CD14-positive monocyte (primary cell): Measurements from ENCODE around the gene SHD. TPM values are rescaled to one million over a fixed set of nuclear protein-coding genes. Genes with fewer than 3 reads are reported as not detected.

Experiments
- DNase-seq, 3 donors: peaks; one replicate each; pipeline ENCODE4 v3.0.0-alpha.2; 2011 to 2022
- H2AFZ ChIP-seq: 2 replicates; pipeline ENCODE4 v1.6.0; 2012; ENCODE audit warnings: mild to moderate bottlenecking, low read depth, low read length, inconsistent platforms; ENCODE audit not compliant: insufficient read depth, poor library complexity, severe bottlenecking
- H3K27ac ChIP-seq, 2 donors: 1 replicate in 1 of 2; 2 replicates in 1 of 2; pipeline ENCODE4 v1.5.1; 2012 to 2013; ENCODE audit warnings: low read length in 2 of 2, control low read depth in 1 of 2, inconsistent platforms in 1 of 2, low read depth in 1 of 2, mild to moderate bottlenecking in 1 of 2
- H3K27me3 ChIP-seq, 2 donors: one replicate each; pipeline versions ENCODE4 v1.6.0 to v1.6.1; 2011 to 2013; ENCODE audit warnings: low read length in 2 of 2; ENCODE audit not compliant: control insufficient read depth in 2 of 2, insufficient read depth in 2 of 2
- H3K36me3 ChIP-seq, 2 donors: replicated peaks in 1 of 2; 1 replicate in 1 of 2; 2 replicates in 1 of 2; pipeline versions ENCODE4 v1.5.1 to v1.6.1; 2012 to 2013; ENCODE audit warnings: low read length in 2 of 2, control low read depth in 1 of 2, inconsistent platforms in 1 of 2, mild to moderate bottlenecking in 1 of 2; ENCODE audit not compliant: insufficient read depth in 2 of 2, control insufficient read depth in 1 of 2
- H3K4me1 ChIP-seq, 2 donors: 1 replicate in 1 of 2; 2 replicates in 1 of 2; pipeline versions ENCODE4 v1.5.1 to v1.6.1; 2012 to 2013; ENCODE audit warnings: low read length in 2 of 2, control low read depth in 1 of 2, inconsistent platforms in 1 of 2, mild to moderate bottlenecking in 1 of 2, moderate library complexity in 1 of 2; ENCODE audit not compliant: insufficient read depth in 2 of 2, control insufficient read depth in 1 of 2
- H3K4me2 ChIP-seq: replicated peaks from 2 replicates; pipeline ENCODE3; 2012; ENCODE audit warnings: low read length, moderate library complexity, mild to moderate bottlenecking; ENCODE audit not compliant: poor library complexity, severe bottlenecking; ENCODE audit errors: extremely low read depth
- H3K4me3 ChIP-seq, 3 experiments: fragments of 200-600 bp in 1 of 3; sonication (generic) in 1 of 3; replicated peaks in 1 of 3; 1 replicate in 2 of 3; 2 replicates in 1 of 3; pipeline ENCODE4 v1.5.1; 2011 to 2013; ENCODE audit warnings: low read length in 3 of 3, mild to moderate bottlenecking in 3 of 3, control low read depth in 2 of 3, low read depth in 2 of 3, inconsistent platforms in 1 of 3, moderate library complexity in 1 of 3
- H3K79me2 ChIP-seq: 2 replicates; pipeline ENCODE4 v1.6.0; 2012; ENCODE audit warnings: mild to moderate bottlenecking, control low read depth, inconsistent platforms, low read length, moderate library complexity; ENCODE audit not compliant: insufficient read depth
- H3K9ac ChIP-seq: 2 replicates; pipeline ENCODE4 v1.6.0; 2017; ENCODE audit warnings: low read length, mild to moderate bottlenecking; ENCODE audit not compliant: insufficient read depth, poor library complexity, severe bottlenecking
- H3K9me3 ChIP-seq, 2 donors: replicated peaks in 1 of 2; 1 replicate in 1 of 2; 2 replicates in 1 of 2; pipeline versions ENCODE4 v1.5.1 to v1.6.1; 2012 to 2013; ENCODE audit warnings: low read length in 2 of 2, control low read depth in 1 of 2; ENCODE audit not compliant: control insufficient read depth in 1 of 2, insufficient read depth in 1 of 2
- H4K20me1 ChIP-seq: 2 replicates; pipeline ENCODE4 v1.6.0; 2012; ENCODE audit warnings: mild to moderate bottlenecking, low read length, control low read depth, moderate library complexity; ENCODE audit not compliant: insufficient read depth
- H3K27ac Mint-ChIP-seq, 7 donors: one replicate each; pipeline ENCODE4 v1.8.0; 2020; ENCODE audit warnings: mild to moderate bottlenecking in 7 of 7, mixed read lengths in 7 of 7, moderate library complexity in 6 of 7, inconsistent platforms in 2 of 7
- H3K27me3 Mint-ChIP-seq, 3 donors: one replicate each; pipeline ENCODE4 v1.8.0; 2021 to 2022; ENCODE audit warnings: low read depth in 3 of 3, mild to moderate bottlenecking in 3 of 3, mixed read lengths in 3 of 3, moderate library complexity in 3 of 3, inconsistent platforms in 1 of 3
- H3K36me3 Mint-ChIP-seq, 2 donors: one replicate each; pipeline ENCODE4 v1.8.0; 2020; ENCODE audit warnings: mixed read lengths in 2 of 2, inconsistent platforms in 1 of 2, mild to moderate bottlenecking in 1 of 2
- H3K4me1 Mint-ChIP-seq: one replicate; pipeline ENCODE4 v1.8.0; 2020; ENCODE audit warnings: mild to moderate bottlenecking, mixed read lengths
- H3K4me3 Mint-ChIP-seq, 2 donors: one replicate each; pipeline ENCODE4 v1.8.0; 2020; ENCODE audit warnings: mild to moderate bottlenecking in 2 of 2, mixed read lengths in 2 of 2, moderate library complexity in 1 of 2
- H3K9me3 Mint-ChIP-seq, 7 donors: one replicate each; pipeline ENCODE4 v1.8.0; 2020 to 2022; ENCODE audit warnings: mixed read lengths in 7 of 7, mild to moderate bottlenecking in 6 of 7, moderate library complexity in 6 of 7, inconsistent platforms in 2 of 7
- WGBS: methylation state at CpG from one replicate; pipeline ENCODE4 v1.1.5; 2013; ENCODE audit warnings: missing lambda C conversion rate; ENCODE audit not compliant: insufficient coverage; 5-methylcytosine and 5-hydroxymethylcytosine counted together
- intact Hi-C, 2 donors: fragments of 100-400 bp; cut with micrococcal nuclease; formaldehyde crosslinking; loops; one replicate each; pipeline versions ENCODE4 v1.15.0 to v1.15.1; 2023
- polyA plus RNA-seq, 3 donors: library from polyadenylated mRNA; depleted of rRNA in 1 of 3; unstranded in 2 of 3; stranded (reverse) in 1 of 3; fragments of 300-500 nt in 2 of 3; fragments of >200 nt in 1 of 3; fragmentation: Illumina TruSeq in 2 of 3; gene quantifications; 1 replicate in 2 of 3; 2 replicates in 1 of 3; pipeline ENCODE4 v1.2.3, GENCODE V29; 2012 to 2021
- TF ChIP-seq, protein P1 (sequence below): fragments of 200-600 bp; IDR thresholded peaks from one replicate; pipeline ENCODE4 v1.8.0; 2022; ENCODE audit warnings: antibody characterized with exemption, mild to moderate bottlenecking

The SHD gene
- polyA plus RNA-seq, 3 donors: not detected

GRCh38 chr19:4316956-4317355, 37.9 kb downstream of the SHD start:
- Mint-ChIP-seq H3K4me1 (peaks cover 20% of the 10 kb centered on the region), H3K4me3 (no peak overlapping the region), H3K27ac (no peak overlapping the region), H3K36me3 (no peaks in the 10 kb centered on the region), H3K27me3 (peaks cover 3 to 6% (median 6%) of the 10 kb centered on the region in 3 donors), H3K9me3 (peaks cover 30 to 45% (median 40%) of the 10 kb centered on the region in 7 donors)
- peaks cover 21 to 44% of the 10 kb centered on the region in 2 donors for H3K9me3 ChIP-seq
- no peaks in the 10 kb centered on the region for H4K20me1 ChIP-seq
- no peak overlapping the region for H2AFZ ChIP-seq
- TF ChIP-seq, protein P1, sequence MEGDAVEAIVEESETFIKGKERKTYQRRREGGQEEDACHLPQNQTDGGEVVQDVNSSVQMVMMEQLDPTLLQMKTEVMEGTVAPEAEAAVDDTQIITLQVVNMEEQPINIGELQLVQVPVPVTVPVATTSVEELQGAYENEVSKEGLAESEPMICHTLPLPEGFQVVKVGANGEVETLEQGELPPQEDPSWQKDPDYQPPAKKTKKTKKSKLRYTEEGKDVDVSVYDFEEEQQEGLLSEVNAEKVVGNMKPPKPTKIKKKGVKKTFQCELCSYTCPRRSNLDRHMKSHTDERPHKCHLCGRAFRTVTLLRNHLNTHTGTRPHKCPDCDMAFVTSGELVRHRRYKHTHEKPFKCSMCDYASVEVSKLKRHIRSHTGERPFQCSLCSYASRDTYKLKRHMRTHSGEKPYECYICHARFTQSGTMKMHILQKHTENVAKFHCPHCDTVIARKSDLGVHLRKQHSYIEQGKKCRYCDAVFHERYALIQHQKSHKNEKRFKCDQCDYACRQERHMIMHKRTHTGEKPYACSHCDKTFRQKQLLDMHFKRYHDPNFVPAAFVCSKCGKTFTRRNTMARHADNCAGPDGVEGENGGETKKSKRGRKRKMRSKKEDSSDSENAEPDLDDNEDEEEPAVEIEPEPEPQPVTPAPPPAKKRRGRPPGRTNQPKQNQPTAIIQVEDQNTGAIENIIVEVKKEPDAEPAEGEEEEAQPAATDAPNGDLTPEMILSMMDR: no peak
- no peaks in the 10 kb centered on the region for H3K27me3 ChIP-seq
- H3K36me3 ChIP-seq: no peaks in the 10 kb centered on the region
- H3K27ac ChIP-seq: no peak overlapping the region
- no peaks in the 10 kb centered on the region for H3K79me2 ChIP-seq
- peaks cover 12 to 21% of the 10 kb centered on the region in 2 donors for H3K4me1 ChIP-seq
- no peak overlapping the region for H3K4me2 ChIP-seq
- intact Hi-C loops: no loop called here
- no peak for DNase-seq
- no peak overlapping the region for H3K4me3 ChIP-seq
- H3K9ac ChIP-seq: no peak overlapping the region
- WGBS: 97% methylated on average over 6 of the region's 9 CpGs

DNA sequence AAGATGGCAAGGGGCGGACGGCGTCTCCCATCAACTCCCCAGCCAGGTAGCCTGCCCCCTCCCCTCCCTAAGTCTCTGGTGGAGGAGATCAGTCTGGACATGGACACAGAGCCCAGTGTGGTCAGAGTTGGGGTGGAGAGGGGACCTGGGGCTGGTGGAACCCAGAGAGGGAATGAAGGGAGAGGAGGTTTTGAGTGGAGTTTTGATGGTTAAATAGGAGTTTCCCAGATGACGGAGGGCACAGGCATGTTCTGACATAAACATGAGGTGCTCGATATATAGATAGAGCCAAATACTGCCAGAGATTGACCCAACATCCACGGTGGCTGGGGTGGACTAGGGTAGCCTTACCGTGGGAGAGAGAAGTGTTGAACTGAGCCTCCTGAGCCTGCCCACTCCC, 39.4 kb downstream of the SHD start:
- no peak overlapping the region for H3K4me2 ChIP-seq
- H3K27me3 ChIP-seq: no peaks in the 10 kb centered on the region
- Mint-ChIP-seq H3K27ac (no peak overlapping the region), H3K4me3 (no peak overlapping the region), H3K4me1 (peaks cover 20% of the 10 kb centered on the region), H3K27me3 (peaks cover 1 to 9% (median 5%) of the 10 kb centered on the region in 3 donors), H3K36me3 (no peaks in the 10 kb centered on the region), H3K9me3 (peaks cover 33 to 51% (median 42%) of the 10 kb centered on the region in 7 donors)
- peaks cover 27 to 45% of the 10 kb centered on the region in 2 donors for H3K9me3 ChIP-seq
- TF ChIP-seq, protein P1: no peak
- no peaks in the 10 kb centered on the region for H4K20me1 ChIP-seq
- H3K79me2 ChIP-seq: no peaks in the 10 kb centered on the region
- H3K4me3 ChIP-seq: no peak overlapping the region
- no peak for DNase-seq
- no peak overlapping the region for H3K27ac ChIP-seq
- H2AFZ ChIP-seq: no peak overlapping the region
- no peak overlapping the region for H3K9ac ChIP-seq
- intact Hi-C loops: no loop called here
- WGBS: 100% methylated on average over 3 of the region's 7 CpGs
- no peaks in the 10 kb centered on the region for H3K36me3 ChIP-seq
- peaks cover 12 to 21% of the 10 kb centered on the region in 2 donors for H3K4me1 ChIP-seq
